ENCODE results near the gene ATP8B1.
A peak's percentile ranks its signal among the peaks of the same experiment; 100 is the strongest.

The ATP8B1 gene

GRCh38 chr18:57715073-57715472 lies 88.0 kb downstream of the ATP8B1 start:
- TF ChIP-seq TOX (CRISPR knock-in tag; IDR thresholded peaks at IDR 0.05; ENCODE audit: borderline replicate concordance) (no peak), ZFP30 (CRISPR knock-in tag; IDR thresholded peaks at IDR 0.05) (peak; percentile 84)
- no peak for ATAC-seq

GRCh38 chr18:57710226-57710625 lies 92.9 kb downstream of the ATP8B1 start:
- TF ChIP-seq TSHZ2 (CRISPR knock-in tag; IDR thresholded peaks at IDR 0.05): no peak
- no peak for TF ChIP-seq ARNTL (CRISPR knock-in tag; IDR thresholded peaks at IDR 0.05; ENCODE audit: borderline replicate concordance, low read depth)
- no peak for TF ChIP-seq ZNF565 (CRISPR knock-in tag; conservative IDR thresholded peaks at IDR 0.05; ENCODE audit: low read depth)
- ATAC-seq: no peak

GRCh38 chr18:57709335-57709734 lies 93.8 kb downstream of the ATP8B1 start:
- no peak for TF ChIP-seq ISL1 (CRISPR knock-in tag; IDR thresholded peaks at IDR 0.05)
- no peak for TF ChIP-seq OSR1 (CRISPR knock-in tag; IDR thresholded peaks at IDR 0.05)
- TF ChIP-seq SNAI2 (CRISPR knock-in tag; IDR thresholded peaks at IDR 0.05): no peak
- no peak for TF ChIP-seq CSDC2 (CRISPR knock-in tag; IDR thresholded peaks at IDR 0.05)
- no peak for TF ChIP-seq TCF4 (CRISPR knock-in tag; IDR thresholded peaks at IDR 0.05; ENCODE audit: borderline replicate concordance)
- TF ChIP-seq RARB (CRISPR knock-in tag; IDR thresholded peaks at IDR 0.05): no peak
- TF ChIP-seq POU6F1 (CRISPR knock-in tag; IDR thresholded peaks at IDR 0.05; ENCODE audit: borderline replicate concordance, low read depth): no peak
- ATAC-seq: no peak

GRCh38 chr18:57708288-57708687 lies 94.8 kb downstream of the ATP8B1 start:
- ATAC-seq: no peak
- TF ChIP-seq GLIS3 (CRISPR knock-in tag; IDR thresholded peaks at IDR 0.05): no peak
- no peak for TF ChIP-seq ZNF565 (CRISPR knock-in tag; conservative IDR thresholded peaks at IDR 0.05; ENCODE audit: low read depth)
- no peak for TF ChIP-seq CSDC2 (CRISPR knock-in tag; IDR thresholded peaks at IDR 0.05)
- no peak for TF ChIP-seq TCF4 (CRISPR knock-in tag; IDR thresholded peaks at IDR 0.05; ENCODE audit: borderline replicate concordance)
- no peak for TF ChIP-seq CREB5 (CRISPR knock-in tag; IDR thresholded peaks at IDR 0.05; ENCODE audit: low read depth)
- no peak for TF ChIP-seq PATZ1 (CRISPR knock-in tag; IDR thresholded peaks at IDR 0.05; ENCODE audit: borderline replicate concordance)
- no peak for TF ChIP-seq SNAI2 (CRISPR knock-in tag; IDR thresholded peaks at IDR 0.05)
- no peak for TF ChIP-seq CSRNP3 (CRISPR knock-in tag; IDR thresholded peaks at IDR 0.05)
- no peak for TF ChIP-seq PPARA (CRISPR knock-in tag; IDR thresholded peaks at IDR 0.05; ENCODE audit: borderline replicate concordance)
- no peak for TF ChIP-seq ZC3H10 (CRISPR knock-in tag; IDR thresholded peaks at IDR 0.05)
- TF ChIP-seq ZNF8 (CRISPR knock-in tag; IDR thresholded peaks at IDR 0.05): no peak
- no peak for TF ChIP-seq TOX (CRISPR knock-in tag; IDR thresholded peaks at IDR 0.05; ENCODE audit: borderline replicate concordance)
- TF ChIP-seq POU6F1 (CRISPR knock-in tag; IDR thresholded peaks at IDR 0.05; ENCODE audit: borderline replicate concordance, low read depth): no peak
- no peak for TF ChIP-seq ESRRG (CRISPR knock-in tag; IDR thresholded peaks at IDR 0.05)
- no peak for TF ChIP-seq OSR1 (CRISPR knock-in tag; IDR thresholded peaks at IDR 0.05)

Measured in SK-N-SH treated with all-trans-retinoic acid at 6 μM for 48 hours (cell line).